Esophagus squamous epithelium (tissue), 4 donors: ENCODE measurements around the gene THSD7A.

Experiments
- POLR2A ChIP-seq, 4 donors: fragments of 450-650 bp; IDR thresholded peaks; one replicate each; pipeline ENCODE4 v1.6.1; 2017; ENCODE audit warnings: antibody characterized with exemption in 4 of 4, mild to moderate bottlenecking in 4 of 4, moderate library complexity in 3 of 4
- TF ChIP-seq, protein P1 (sequence below), 6 experiments: fragments of 450-650 bp in 4 of 6; fragments of 200-600 bp in 2 of 6; sonication (generic) in 2 of 6; IDR thresholded peaks; one replicate each; pipeline ENCODE4 v1.5.1; 2016 to 2019; ENCODE audit warnings: antibody characterized with exemption in 6 of 6, mild to moderate bottlenecking in 4 of 6, moderate library complexity in 4 of 6

DNA sequence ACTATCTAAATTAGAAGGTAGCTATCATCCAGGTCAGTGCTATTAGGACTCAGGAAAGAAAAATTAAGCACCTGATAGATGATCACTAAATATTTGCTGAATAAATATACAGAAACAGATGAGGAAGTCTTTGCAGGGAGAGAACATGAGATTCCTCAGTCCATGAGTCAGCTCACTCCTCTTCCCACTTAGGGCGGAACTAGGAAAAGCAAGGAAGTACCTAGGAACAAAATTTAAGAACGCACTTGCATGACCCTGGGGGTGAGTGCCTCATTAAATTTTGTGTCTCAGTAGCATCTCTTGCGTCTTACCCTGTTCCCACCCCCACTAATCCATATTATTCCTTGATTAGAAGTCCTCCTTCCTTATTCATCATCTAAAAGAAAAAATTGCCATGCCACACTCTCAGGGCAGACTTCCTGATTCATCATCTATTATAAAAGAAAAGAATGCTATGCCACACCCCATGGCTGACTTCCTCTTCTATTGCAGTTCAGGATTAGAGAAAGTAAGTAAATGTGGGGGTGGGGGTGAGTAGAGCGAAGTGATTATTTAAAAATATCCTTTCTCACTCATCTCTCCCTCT lies 208.8 kb downstream of the THSD7A start:
- TF ChIP-seq POLR2A (IDR thresholded peaks at IDR 0.05): no peak
- TF ChIP-seq, protein P1, sequence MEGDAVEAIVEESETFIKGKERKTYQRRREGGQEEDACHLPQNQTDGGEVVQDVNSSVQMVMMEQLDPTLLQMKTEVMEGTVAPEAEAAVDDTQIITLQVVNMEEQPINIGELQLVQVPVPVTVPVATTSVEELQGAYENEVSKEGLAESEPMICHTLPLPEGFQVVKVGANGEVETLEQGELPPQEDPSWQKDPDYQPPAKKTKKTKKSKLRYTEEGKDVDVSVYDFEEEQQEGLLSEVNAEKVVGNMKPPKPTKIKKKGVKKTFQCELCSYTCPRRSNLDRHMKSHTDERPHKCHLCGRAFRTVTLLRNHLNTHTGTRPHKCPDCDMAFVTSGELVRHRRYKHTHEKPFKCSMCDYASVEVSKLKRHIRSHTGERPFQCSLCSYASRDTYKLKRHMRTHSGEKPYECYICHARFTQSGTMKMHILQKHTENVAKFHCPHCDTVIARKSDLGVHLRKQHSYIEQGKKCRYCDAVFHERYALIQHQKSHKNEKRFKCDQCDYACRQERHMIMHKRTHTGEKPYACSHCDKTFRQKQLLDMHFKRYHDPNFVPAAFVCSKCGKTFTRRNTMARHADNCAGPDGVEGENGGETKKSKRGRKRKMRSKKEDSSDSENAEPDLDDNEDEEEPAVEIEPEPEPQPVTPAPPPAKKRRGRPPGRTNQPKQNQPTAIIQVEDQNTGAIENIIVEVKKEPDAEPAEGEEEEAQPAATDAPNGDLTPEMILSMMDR (IDR thresholded peaks at IDR 0.05): no peak
